GM13977 (cell line): ENCODE measurements around the gene TOPORS.

Experiments
- DNase-seq: peaks from one replicate; pipeline ENCODE4 v3.0.0; 2012; ENCODE audit warnings: low spot score
- in situ Hi-C: fragments of 300-500 bp; cut with MboI; formaldehyde crosslinking; loops from one replicate; pipeline ENCODE4 v1.12.0; 2022; ENCODE audit warnings: low sequenced_read_pairs, low pct_unique_long_range_greater_than_20kb, mixed read lengths, inconsistent platforms; ENCODE audit not compliant: unreplicated experiment
- TF ChIP-seq, protein P1 (sequence below): IDR thresholded peaks from 2 replicates; pipeline ENCODE4 v1.5.1; 2012; ENCODE audit warnings: mild to moderate bottlenecking, control low read depth; ENCODE audit not compliant: insufficient read depth; ENCODE audit errors: extremely low read depth, missing control alignments

The TOPORS gene

DNA sequence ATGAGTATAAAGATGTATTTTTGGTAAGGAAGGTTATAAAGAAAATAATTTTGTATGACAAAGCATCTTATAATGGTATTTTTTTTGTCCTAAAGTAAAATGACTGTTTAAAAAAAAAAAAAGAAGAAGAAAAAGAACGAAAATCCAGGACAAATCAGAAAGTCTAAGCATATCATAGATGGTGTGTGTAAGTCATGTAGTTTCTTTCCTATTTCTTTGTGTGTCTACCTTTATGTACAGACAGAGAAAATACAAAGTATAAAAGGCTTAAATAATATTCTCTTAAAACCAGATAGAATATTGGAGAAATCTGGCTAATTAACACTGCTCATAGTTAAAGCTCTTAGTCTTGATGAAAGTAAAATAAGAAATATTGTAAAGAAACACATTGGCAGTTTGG is 34.1 kb downstream of the TOPORS start:
- TF ChIP-seq, protein P1, sequence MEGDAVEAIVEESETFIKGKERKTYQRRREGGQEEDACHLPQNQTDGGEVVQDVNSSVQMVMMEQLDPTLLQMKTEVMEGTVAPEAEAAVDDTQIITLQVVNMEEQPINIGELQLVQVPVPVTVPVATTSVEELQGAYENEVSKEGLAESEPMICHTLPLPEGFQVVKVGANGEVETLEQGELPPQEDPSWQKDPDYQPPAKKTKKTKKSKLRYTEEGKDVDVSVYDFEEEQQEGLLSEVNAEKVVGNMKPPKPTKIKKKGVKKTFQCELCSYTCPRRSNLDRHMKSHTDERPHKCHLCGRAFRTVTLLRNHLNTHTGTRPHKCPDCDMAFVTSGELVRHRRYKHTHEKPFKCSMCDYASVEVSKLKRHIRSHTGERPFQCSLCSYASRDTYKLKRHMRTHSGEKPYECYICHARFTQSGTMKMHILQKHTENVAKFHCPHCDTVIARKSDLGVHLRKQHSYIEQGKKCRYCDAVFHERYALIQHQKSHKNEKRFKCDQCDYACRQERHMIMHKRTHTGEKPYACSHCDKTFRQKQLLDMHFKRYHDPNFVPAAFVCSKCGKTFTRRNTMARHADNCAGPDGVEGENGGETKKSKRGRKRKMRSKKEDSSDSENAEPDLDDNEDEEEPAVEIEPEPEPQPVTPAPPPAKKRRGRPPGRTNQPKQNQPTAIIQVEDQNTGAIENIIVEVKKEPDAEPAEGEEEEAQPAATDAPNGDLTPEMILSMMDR, result no peak
- DNase-seq, result no peak
- in situ Hi-C loops, result no loop called here

DNA sequence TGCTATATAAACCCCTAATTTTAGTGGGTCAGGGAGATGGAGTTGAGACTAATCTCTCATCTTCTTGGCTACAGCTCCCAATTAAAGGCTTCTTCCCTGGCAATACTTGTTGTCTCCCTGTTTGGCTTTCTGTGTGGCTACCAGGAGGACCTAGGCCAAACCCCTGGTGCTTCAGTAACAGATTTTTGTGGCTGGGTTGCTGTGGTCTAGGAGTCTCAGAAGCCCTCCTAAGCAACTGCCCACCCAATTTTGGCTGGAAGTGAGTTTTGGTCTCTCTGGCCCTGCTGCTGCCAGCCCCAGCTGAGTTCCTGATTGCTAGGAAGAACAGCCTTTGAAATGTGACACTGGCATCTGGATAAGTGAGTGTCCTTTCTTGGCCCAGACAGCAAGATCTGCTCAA is 36.1 kb downstream of the TOPORS start:
- DNase-seq, result no peak
- in situ Hi-C loops, result no loop called here
- TF ChIP-seq, protein P1, result no peak

DNA sequence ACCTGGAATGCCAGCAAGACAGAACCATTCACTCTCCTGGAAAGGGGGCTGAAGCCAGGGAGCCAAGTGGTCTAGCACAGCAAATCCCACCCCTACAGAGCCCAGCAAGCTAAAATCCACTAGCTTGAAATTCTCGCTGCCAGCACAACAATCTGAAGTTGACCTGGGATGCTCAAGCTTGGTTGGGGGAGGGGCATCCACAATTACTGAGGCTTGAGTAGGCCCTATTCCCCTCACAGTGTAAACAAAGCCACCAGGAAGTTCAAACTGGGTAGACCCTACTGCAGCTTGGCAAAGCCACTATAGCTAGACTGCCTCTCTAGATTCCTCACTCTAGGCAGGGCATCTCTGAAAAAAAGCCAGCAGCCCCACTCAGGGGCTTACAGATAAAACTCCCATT is 43.7 kb downstream of the TOPORS start:
- in situ Hi-C loops, result no loop called here
- TF ChIP-seq, protein P1, result no peak
- no peak for DNase-seq

DNA sequence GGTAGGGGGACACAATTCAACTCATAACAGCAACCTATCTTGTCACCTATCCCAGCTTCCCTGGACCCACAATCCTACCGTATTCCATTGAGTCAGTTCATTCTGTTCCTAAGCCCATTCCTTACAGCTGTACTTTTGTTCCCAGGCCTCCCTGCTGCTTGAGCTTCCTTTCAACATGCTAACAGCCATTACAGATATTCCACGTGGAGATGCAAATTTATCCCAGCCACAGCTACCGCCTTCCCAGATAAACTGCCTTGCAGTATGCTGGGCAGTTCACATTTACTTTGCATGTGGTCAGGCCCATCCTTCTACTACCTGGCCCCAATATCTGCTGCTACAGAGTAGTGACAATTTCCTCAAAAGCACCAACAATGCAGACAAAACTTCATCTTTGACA is 49.4 kb downstream of the TOPORS start:
- TF ChIP-seq, protein P1, result no peak
- DNase-seq, result no peak
- in situ Hi-C loops, result no loop called here

DNA sequence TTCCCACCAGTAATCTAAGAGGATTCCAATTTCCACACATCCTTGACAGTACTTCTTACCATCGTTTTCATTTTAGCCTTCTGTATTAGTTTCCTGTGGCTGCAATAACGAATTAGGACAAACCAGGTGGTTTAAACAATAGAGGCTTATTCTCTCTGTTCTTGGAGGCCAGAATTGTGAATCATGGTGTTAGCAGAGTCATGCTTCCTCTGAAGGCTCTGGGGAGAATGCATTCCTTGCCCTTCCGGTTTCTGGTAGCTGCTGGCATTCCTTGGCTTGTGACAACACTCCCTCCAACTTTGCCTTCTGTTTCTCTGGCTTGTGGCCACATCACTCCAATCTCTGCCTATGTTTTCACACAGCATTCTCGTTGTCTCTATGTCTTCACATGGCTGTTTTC is 49.9 kb downstream of the TOPORS start:
- DNase-seq, result no peak
- TF ChIP-seq, protein P1, result no peak
- in situ Hi-C loops, result no loop called here

DNA sequence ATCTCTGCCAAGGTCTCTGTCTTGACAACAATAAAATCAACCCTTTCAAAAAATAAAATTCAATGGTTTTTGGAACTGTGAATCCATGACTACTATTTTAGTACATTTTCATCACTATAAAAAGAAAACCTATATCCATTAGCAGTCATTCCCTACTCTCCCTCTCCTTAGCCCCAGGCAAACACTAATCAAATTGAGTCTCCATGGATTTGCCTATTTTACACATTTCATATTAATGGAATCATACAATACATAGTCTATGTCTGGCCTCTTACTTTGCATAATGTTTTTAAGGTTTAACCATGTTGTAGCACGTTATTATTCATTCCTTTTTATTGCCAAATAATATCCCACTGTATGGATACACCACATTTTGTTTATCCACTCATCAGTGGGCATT is 50.5 kb downstream of the TOPORS start:
- TF ChIP-seq, protein P1, result no peak
- DNase-seq, result no peak
- in situ Hi-C loops, result no loop called here

DNA sequence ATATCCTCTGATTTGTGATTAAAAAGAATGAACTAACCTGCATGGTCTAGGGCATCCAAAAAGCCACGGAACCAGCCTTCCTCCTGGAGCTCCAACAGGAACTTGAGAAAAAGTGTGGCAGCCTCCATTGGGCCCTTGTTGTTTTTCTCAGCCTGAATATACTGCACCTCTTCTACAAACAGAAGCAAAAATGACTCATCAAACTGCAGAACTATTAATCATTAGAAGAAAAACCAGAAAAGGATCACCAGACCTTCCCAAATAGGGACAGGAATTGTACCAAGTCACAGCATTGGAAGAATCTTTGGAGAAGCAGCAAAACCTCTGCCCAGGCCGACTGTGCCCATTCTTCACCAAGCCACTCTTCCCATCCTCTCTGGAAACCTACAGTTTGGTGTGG is 51.6 kb downstream of the TOPORS start:
- in situ Hi-C loops, result no loop called here
- DNase-seq, result no peak
- TF ChIP-seq, protein P1, result no peak
